ENCODE measurements around the gene YY1.

- no peak for TF ChIP-seq POLR2A (IDR thresholded peaks at IDR 0.05)
- TF ChIP-seq CTCF (IDR thresholded peaks at IDR 0.05 in 4 of 5, conservative IDR thresholded peaks at IDR 0.05 in 1 of 5) = no peak
Measured at GRCh38 chr14:100314724-100315123, 75.8 kb downstream of the YY1 start.
